ENCODE measurements around the gene AOC1. TPM values are rescaled to one million over a fixed set of nuclear protein-coding genes. Genes with fewer than 3 reads are reported as not detected.
"Not testable (repeated sequence)": the region's sequence is repeated elsewhere in the genome, so short reads cannot be mapped to it uniquely, and the experiment has no call there.

The AOC1 gene
- total RNA-seq, result not detected

- DNase-seq, result no peak
Observed at GRCh38 chr7:150852371-150852905, at the start of gene AOC1. Gene AOC1 (plus strand): TSS chr7:150852517. CDS start chr7:150856471, 3,954 bp downstream.

DNA sequence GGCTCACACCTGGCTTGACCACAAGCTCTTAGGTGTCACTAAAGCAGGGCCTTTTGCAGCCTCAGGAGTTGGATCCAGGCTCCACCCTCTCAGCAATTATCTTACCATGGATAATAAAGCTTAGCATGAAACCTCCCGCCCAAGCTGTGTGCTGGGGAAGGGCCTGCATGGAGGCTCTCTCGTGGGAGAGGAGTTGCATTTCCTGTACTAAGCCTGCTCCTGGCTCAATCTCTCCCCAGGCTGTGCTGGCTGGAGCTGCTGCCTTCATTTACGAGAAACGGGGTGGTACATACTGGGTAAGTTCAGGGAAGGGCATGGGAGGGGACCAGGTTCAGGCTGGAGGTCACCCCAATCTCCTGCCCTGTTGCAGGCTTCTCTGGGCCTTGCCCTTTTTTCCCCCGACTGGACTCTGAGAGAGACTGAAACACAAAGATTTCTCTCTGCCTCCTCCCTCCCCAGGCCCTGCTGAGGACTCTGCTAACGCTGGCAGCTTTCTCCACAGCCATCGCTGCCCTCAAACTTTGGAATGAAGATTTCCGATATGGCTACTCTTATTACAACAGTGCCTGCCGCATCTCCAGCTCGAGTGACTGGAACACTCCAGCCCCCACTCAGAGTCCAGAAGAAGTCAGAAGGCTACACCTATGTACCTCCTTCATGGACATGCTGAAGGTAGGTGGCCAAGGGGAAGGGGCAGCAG lies 49.0 kb upstream of the AOC1 start:
- DNase-seq, result no peak

GRCh38 chr7:150804802-150805201 lies 47.5 kb upstream of the AOC1 start:
- no peak for DNase-seq

DNA sequence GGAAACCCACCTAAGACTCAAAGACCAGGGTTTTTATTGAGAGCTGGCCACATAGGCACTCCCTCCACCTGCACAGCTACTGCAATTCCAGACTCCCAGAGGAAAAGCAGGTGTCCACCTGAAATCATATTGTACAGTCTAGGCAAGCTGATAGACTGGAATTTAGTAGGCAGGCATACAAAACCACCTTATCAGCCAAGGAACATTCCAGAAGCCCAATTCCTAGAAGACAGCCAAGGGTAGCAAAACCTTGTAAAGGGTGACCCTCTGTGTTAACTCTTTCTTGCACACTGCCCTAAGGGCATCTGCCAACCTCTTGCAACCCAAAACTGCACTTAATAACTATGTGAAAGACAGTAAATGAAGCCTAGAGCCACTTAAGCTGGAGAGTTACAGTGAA lies 46.5 kb upstream of the AOC1 start:
- DNase-seq, result no peak

- DNase-seq, result no peak
Observed at GRCh38 chr7:150806454-150806853, 45.9 kb upstream of the AOC1 start.

DNA sequence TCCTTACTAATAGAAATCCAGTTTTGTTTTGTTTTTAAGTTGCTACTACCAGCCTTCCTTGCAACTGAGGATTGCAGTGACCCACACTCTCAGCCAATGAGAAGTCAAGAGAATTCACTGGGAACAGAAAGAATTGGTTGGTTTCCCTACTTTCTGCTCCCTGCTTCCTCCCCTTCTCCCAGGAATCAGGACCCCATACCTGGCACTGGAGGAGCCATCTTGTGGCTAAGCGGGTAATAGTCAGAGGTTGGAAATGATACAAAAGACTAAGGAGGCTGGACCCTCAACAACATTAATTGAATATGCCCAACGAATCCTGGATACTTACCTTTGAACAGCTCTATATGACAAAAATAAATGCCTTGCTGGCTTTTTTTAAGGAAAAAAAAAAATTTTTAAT lies 45.5 kb upstream of the AOC1 start:
- DNase-seq, result no peak

DNA sequence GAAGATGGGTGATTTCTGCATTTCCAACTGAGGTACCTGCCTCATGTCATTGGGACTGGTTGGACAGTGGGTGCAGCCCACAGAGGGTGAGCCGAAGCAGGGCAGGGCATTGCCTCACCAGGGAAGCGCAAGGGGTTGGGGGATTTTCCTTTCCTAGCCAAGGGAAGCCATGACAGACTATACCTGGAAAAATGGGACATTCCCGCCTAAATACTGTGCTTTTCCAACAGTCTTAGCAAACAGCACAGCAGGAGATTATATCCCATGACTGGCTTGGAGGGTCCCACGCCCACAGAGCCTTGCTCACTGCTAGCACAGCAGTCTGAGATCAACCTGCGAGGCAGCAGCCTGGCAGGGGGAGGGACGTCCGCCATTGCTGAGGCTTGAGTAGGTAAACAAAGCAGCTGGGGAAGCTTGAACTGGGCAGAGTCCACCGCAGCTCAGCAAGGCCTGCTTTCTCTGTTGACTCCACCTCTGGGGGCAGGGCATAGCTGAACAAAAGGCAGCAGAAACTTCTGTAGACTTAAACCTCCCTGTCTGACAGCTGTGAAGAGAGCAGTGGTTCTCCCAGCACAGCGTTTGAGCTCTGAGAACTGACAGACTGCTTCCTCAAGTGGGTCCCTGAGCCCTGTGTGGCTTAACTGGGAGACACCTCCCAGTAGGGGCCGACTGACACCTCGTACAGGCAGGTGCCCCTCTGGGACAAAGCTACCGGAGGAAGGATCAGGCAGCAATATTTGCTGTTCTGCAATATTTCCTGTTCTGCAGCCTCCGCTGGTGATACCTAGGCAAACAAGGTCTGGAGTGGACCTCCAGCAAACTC lies 44.5 kb upstream of the AOC1 start:
- not testable (repeated sequence) for DNase-seq

DNA sequence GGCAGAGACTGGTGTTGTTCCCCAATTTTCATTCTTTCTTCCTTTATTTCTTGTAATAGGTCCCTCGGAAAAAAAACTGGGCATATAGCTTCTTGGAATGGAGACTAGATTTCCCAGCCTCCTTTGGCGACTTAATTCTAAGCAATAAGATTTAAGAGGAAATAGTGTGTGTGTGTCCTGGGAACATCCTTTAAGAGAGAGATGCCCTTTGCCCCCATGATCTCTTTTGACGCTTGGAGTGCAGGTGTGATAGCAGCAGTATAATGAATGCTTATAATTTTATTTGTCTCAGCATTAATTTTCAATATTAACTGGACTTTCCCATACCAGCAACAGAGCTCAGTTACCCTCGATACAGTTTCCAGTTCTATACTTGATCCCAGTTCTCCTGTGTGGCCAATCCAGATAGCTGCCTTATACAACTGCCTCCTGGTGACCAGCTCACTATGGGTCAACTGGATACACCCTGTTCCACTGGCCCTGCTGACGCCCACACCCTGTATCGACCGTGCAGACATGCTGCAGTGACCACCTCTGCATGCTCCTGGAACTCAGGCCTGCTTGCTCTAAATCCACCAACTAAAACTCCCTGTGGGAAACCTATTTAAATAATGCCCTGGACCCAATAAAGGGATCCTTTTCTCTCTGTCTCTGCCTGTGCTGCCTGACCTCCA lies 37.9 kb upstream of the AOC1 start:
- no peak for DNase-seq

- DNase-seq, result no peak
Observed at GRCh38 chr7:150818971-150819370, 33.3 kb upstream of the AOC1 start.

- DNase-seq, result no peak
Observed at GRCh38 chr7:150820148-150820547, 32.2 kb upstream of the AOC1 start.

DNA sequence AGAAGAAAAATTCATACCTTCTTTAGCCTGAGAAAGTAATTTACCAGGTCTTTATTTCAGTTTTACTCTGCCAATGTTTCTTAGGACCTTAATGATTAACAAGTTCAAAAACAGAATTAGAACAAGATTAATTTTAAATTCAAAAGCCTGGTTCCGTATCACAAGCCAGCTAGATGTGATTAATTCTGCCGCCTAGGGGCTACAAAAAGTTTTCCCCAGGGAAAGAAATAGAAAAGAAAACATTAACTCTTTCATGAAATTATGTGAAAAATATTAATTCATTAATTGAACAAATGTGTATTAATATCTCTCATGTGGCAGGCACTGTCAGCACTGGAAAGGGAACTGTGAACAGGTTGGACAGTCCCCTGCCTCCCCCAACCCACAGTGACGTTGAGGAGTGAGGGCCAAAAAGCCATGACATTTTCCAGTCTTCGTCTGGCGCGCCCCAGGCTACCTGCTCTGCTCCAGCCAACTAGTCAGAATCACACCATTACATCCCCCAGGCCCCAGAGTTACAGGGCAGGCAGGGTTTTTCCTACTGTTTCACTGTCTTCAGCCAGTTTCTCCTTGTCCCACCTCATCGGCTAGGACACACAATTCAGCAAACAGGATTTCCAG lies 31.6 kb upstream of the AOC1 start:
- no peak for DNase-seq

DNA sequence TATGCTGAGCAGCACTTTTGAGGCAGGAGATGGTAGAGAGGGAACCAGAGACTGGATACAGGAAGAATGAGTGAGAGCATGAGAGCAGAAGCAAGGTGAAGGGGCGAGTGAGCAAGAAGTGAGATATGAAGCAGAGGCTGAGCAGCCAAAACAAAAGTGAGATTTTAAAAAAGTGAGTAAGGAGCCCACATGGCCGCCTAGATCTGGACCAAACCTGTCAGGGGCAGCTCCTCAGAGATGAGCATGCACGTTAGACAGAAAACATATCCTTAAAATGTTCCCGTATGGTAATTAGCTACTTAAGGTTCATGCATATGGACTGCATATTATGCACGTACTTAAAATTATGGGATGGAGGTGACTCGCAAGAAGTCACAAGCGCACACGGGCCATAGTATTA lies 29.3 kb upstream of the AOC1 start:
- DNase-seq, result no peak

DNA sequence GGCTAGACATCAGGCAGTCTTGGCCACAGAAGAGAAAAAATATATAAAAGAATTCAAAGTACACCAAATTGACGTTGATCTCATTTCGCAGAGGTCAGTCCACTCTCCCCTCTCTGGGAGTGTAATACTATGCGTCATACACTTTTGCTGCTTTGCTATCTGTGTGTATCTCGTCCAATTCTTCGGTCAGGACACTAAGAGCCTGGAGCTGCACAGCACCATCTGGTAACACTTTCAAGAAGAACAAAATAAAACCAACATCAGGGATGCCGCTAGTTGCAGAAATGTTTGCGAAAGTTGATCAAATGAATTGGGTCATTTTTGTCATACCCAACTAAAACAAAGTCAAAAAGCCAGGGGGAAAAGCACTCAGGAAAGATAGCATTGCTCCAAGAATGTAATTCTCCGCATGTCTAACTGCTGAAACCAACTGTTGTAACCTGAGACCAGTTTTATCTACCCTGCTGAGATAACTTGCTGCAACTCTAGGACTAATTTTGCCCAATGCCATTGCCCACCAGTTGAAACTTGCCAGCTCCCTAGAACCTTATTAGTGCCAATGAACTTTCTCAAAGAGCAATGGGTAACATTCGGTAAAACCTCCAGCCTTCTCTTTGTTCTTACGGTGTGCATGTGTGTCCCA lies 28.7 kb upstream of the AOC1 start:
- no peak for DNase-seq

GRCh38 chr7:150824379-150825177 lies 27.7 kb upstream of the AOC1 start:
- no peak for DNase-seq

DNA sequence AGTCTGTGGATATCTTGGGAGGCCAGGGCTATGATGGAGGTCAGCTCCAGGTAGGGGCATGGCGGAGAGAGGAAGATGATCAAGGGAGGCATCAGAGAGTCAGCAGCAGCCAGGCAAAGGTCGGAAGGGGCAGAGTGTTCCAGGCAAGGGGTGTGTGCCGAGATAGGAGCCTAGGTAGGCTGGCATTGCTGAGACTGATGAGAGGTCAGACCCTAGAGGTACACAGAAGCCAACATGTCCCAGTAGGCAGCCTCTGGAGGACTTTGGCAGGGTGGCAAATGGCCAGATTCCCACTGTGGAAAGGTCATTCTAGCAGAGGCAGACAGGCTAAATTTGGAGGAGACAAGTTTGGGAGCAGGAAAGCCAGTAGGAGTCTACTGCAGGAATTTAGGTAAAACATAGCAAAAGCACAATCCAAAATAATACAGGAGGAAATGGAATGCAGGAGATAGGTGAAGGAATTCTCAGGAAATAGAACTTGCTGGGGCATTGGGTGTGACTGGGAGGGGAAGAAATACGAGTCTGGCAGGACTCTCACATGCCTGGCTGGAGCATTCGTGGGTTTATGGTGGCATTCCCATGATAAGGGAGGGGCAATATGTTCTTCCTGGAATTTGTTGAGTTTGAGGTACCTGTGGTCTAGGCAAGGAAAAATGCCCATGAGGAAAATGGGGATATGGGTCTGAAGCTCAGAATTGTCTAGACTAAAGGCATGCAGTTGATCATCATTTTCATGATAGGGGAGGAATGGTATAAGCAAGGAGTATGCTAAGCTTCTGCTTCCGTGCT lies 26.1 kb upstream of the AOC1 start:
- DNase-seq, result no peak

DNA sequence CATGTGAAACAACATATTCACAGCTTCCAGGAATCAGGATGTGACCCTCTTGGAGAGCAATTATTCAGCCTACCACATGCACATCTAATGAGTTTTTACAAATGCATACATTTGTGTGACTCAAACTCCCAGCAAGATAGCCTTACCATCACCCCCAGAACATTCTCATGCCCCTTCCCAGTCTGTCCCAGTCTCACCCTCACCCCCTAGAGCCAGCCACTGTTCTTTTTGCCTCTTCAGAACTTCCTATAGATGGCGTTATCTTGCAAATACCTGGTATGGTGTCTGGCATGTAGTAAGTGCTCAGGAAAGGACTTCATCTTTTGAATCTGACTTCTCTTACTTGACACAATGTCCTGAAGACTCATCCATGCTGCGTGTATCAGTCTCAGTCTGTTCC lies 23.9 kb upstream of the AOC1 start:
- DNase-seq, result no peak

DNA sequence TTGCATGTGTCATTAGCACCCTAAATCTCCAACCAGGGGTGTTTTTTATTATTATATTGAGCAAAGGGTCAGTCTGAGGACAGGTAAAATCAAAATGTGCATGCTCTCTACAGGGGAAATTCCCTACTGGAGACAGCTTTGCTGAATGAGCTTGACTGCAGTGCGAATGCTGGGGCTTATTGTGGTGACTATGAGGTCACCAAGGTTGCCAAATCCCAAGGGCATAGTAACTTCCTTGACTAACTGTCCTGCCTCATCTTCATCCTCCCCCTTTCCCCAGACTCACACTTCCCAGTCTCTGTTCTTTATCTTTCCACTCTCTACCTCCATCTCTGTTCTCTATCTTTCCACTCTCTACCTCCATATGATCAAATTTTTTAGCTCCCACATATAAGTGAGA lies 22.9 kb upstream of the AOC1 start:
- DNase-seq, result no peak

GRCh38 chr7:150830937-150831336 lies 21.4 kb upstream of the AOC1 start:
- DNase-seq, result no peak

DNA sequence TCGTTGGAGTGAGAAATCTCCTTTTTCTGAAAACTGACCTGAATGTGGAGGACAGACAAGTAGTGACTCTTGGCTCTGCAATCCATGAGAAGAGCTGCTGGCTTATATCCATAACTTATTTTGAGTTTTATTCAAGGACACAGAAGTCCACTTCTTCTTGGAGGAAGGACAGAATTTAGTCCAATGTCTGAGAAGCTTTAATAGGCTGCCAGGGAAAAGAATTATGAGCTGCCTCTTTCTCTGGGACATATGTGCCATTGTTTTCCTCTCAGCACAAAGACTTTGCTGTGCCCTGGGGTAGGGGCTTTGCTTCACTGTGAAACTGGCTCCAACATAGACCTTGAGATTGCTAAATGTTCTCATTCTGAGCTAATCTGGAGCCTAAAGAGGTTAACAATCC lies 20.5 kb upstream of the AOC1 start:
- no peak for DNase-seq

DNA sequence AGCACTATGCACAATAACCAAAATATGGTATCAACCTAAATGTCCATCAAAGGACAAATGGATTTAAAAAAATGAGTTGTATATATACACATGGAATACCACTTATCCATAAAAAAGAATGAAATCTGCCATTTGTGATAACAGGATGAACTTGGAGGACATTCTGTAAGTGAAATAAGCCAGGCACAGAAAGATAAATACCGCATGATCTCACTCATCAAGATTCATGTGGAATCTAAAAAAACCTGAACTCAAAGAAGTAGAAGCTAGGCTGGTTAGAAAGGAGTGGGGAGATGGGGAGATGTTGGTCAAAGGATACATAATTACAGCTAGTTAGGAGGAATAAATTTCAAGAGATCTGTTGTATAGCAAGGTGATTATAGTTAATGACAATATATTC lies 17.3 kb upstream of the AOC1 start:
- no peak for DNase-seq
